Amniotic stem cell (primary cell): ENCODE results near the gene ATP2B3.
"Not testable (repeated sequence)": the region's sequence is repeated elsewhere in the genome, so short reads cannot be mapped to it uniquely, and the experiment has no call there.

Experiments
- DNase-seq: peaks from one replicate; lab custom pipeline; 2025; lab: John Stamatoyannopoulos, UW

The ATP2B3 gene

GRCh38 chrX:153593811-153594500 lies 76.5 kb downstream of the ATP2B3 start:
- no peak for DNase-seq

GRCh38 chrX:153595387-153595786 lies 77.9 kb downstream of the ATP2B3 start:
- no peak for DNase-seq

- no peak for DNase-seq
Observed at GRCh38 chrX:153595859-153596857, 78.7 kb downstream of the ATP2B3 start.

- no peak for DNase-seq
Observed at GRCh38 chrX:153596981-153597750, 79.7 kb downstream of the ATP2B3 start.

- DNase-seq: no peak
Observed at GRCh38 chrX:153598541-153599191, 81.2 kb downstream of the ATP2B3 start, which contains the start of gene CCNQ. Gene CCNQ, minus strand, starts transcription at chrX:153599139. Its CDS starts 66 bp downstream, at chrX:153599073.

GRCh38 chrX:153599192-153600031 lies 82.0 kb downstream of the ATP2B3 start:
- DNase-seq: peak; percentile 24

GRCh38 chrX:153600032-153600373 lies 82.6 kb downstream of the ATP2B3 start:
- no peak for DNase-seq

GRCh38 chrX:153600921-153601320 lies 83.5 kb downstream of the ATP2B3 start:
- DNase-seq: no peak

GRCh38 chrX:153601511-153602110 lies 84.2 kb downstream of the ATP2B3 start:
- no peak for DNase-seq

GRCh38 chrX:153602601-153603000 lies 85.2 kb downstream of the ATP2B3 start:
- DNase-seq: no peak

GRCh38 chrX:153603131-153603656 lies 85.8 kb downstream of the ATP2B3 start:
- no peak for DNase-seq

- not testable (repeated sequence) for DNase-seq
Observed at GRCh38 chrX:153604666-153605380, 87.4 kb downstream of the ATP2B3 start.

- no peak for DNase-seq
Observed at GRCh38 chrX:153606503-153606902, 89.1 kb downstream of the ATP2B3 start.

- no peak for DNase-seq
Observed at GRCh38 chrX:153608376-153608775, 90.9 kb downstream of the ATP2B3 start.

- no peak for DNase-seq
Observed at GRCh38 chrX:153608806-153609205, 91.4 kb downstream of the ATP2B3 start.

GRCh38 chrX:153609917-153610835 lies 92.7 kb downstream of the ATP2B3 start:
- DNase-seq: peak; percentile 17

GRCh38 chrX:153610836-153611213 lies 93.4 kb downstream of the ATP2B3 start:
- DNase-seq: no peak
